ENCODE results near the gene CNN2. TPM values are rescaled to one million over a fixed set of nuclear protein-coding genes. Genes with fewer than 3 reads are reported as not detected.

Gene CNN2
- total RNA-seq, 1 donor from 2014 or later, result 183 TPM

DNA sequence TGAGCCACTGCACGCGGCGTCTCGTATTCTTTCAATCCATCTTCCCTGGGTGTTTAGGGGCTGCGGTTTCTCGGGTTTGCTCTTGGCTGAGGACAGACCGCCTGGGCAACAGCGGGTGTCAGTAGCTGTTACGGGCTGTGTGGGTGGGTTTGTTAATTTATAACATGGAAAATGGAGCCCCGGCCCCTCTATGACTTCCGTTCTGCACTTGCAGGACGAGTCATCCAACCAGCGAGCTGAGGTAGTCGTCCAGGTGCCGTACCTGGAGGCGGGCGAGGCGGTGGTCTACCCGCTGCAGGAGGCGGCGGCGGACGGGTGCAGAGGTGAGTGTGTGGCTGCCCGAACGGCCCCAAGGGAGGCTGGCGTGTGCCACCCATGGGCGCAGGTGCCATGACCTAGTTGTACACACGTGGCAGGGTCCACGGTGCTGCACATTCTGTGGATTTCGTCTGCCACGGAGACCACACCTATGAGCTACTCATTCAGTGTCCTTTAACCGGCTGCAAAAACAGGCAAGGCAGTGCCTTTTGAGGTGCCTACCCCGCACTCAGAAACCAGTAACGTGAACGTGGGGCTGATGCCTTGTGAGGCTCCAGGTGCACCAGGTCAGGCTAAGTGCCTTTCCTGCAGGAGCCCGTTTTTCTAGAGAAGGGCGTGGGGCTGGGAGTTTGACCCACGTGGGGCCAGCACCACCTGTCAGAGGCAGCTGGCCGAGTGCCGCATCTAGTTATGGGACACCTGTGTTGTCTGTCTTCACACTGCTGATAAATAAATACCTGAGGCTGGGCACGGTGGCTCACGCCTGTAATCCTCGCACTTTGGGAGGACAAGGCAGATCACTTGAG lies 57.8 kb downstream of the CNN2 start:
- ATAC-seq, result no peak

DNA sequence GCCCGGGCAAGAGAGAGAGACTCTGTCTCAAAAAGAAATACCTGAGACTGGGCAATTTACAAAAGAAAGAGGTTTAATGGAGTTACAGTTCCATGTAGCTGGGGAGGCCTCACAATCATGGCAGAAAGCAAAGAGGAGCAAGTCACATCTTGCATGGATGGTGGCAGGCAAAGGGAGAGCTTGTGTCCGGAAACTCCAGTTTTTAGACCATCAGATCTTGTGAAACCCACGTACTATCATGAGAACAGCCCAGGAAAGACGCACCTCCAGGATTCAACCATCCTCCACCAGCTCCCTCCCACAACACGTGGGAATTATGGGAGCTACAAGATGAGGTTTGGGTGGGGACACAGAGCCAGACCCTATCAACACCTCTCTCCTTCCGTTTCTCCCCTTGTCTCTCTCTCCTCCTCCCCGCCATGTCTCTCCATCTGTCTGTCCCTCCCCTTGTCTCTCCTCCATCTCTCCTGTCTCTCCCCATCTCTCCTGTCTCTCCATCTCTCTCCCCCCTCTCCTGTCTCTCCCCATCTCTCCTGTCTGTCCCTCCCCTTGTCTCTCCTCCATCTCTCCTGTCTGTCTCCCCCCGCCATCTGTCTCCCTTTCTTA lies 58.7 kb downstream of the CNN2 start:
- ATAC-seq, result no peak

GRCh38 chr19:1085676-1086442 lies 59.5 kb downstream of the CNN2 start:
- ATAC-seq, result no peak

- no peak for ATAC-seq
Measured at GRCh38 chr19:1086613-1087012, 60.2 kb downstream of the CNN2 start.

GRCh38 chr19:1087813-1088415 lies 61.5 kb downstream of the CNN2 start:
- ATAC-seq, result peak; percentile 3

GRCh38 chr19:1088416-1089010 lies 62.1 kb downstream of the CNN2 start:
- ATAC-seq, result peak; percentile 2

Other genes starting within 250 kb of the CNN2 start
- gene PTBP1, start 229.2 kb upstream of the CNN2 start, total RNA-seq, result 279 TPM
- gene PLPPR3, start 204.7 kb upstream of the CNN2 start, total RNA-seq, result not detected
- gene AZU1, start 198.8 kb upstream of the CNN2 start, total RNA-seq, result not detected
- not detected for gene PRTN3, start 185.6 kb upstream of the CNN2 start, total RNA-seq
- gene ELANE, start 174.3 kb upstream of the CNN2 start, total RNA-seq, result not detected
- gene CFD, start 166.9 kb upstream of the CNN2 start, total RNA-seq, result 21.5 TPM
- gene MED16, start 133.4 kb upstream of the CNN2 start, total RNA-seq, result 43.5 TPM
- not detected for gene RNU6-9, start 133.1 kb upstream of the CNN2 start, total RNA-seq
- gene R3HDM4, start 113.4 kb upstream of the CNN2 start, total RNA-seq, result 59.2 TPM
- gene KISS1R, start 109.3 kb upstream of the CNN2 start, total RNA-seq, result not detected
- 6.9 TPM for gene ARID3A, start 100.6 kb upstream of the CNN2 start, total RNA-seq
- 41.2 TPM for gene WDR18, start 42.3 kb upstream of the CNN2 start, total RNA-seq
- gene GRIN3B, start 26.2 kb upstream of the CNN2 start, total RNA-seq, result not detected
- 72.3 TPM for gene TMEM259, start 5.5 kb upstream of the CNN2 start, total RNA-seq
- not detected for gene RNU6-2, start 5.1 kb upstream of the CNN2 start, total RNA-seq
- gene ABCA7, start 13.5 kb downstream of the CNN2 start, total RNA-seq, result 24.8 TPM
- gene ARHGAP45, start 40.6 kb downstream of the CNN2 start, total RNA-seq, result 5.1 TPM
- 139 TPM for gene POLR2E, start 68.8 kb downstream of the CNN2 start, total RNA-seq
- 138 TPM for gene GPX4, start 77.4 kb downstream of the CNN2 start, total RNA-seq
- gene SBNO2, start 147.7 kb downstream of the CNN2 start, total RNA-seq, result 67.5 TPM
- 35.0 TPM for gene STK11, start 179.2 kb downstream of the CNN2 start, total RNA-seq
- gene CBARP, start 211.4 kb downstream of the CNN2 start, total RNA-seq, result 2.0 TPM
- gene ATP5F1D, start 215.1 kb downstream of the CNN2 start, total RNA-seq, result 251 TPM
- 99.3 TPM for gene MIDN, start 222.0 kb downstream of the CNN2 start, total RNA-seq
- 172 TPM for gene CIRBP, start 242.7 kb downstream of the CNN2 start, total RNA-seq
- gene FAM174C, start 248.9 kb downstream of the CNN2 start, total RNA-seq, result 41.2 TPM

Measured in esophagus mucosa (tissue), 1 donor.